Activated CD4-positive, alpha-beta T cell treated with anti-CD3 and anti-CD28 coated beads, Interleukin-2, Interleukin-4, amounts not matched to agents 100 ng/mL and 50 ng/mL, durations not matched to agents 16 hours and 8 hours (primary cell): ENCODE results near the gene NOL4L.

Experiments
- DNase-seq: peaks from one replicate; pipeline ENCODE4 v3.0.0-alpha.2; 2020; ENCODE audit warnings: low spot score

The NOL4L gene

DNA sequence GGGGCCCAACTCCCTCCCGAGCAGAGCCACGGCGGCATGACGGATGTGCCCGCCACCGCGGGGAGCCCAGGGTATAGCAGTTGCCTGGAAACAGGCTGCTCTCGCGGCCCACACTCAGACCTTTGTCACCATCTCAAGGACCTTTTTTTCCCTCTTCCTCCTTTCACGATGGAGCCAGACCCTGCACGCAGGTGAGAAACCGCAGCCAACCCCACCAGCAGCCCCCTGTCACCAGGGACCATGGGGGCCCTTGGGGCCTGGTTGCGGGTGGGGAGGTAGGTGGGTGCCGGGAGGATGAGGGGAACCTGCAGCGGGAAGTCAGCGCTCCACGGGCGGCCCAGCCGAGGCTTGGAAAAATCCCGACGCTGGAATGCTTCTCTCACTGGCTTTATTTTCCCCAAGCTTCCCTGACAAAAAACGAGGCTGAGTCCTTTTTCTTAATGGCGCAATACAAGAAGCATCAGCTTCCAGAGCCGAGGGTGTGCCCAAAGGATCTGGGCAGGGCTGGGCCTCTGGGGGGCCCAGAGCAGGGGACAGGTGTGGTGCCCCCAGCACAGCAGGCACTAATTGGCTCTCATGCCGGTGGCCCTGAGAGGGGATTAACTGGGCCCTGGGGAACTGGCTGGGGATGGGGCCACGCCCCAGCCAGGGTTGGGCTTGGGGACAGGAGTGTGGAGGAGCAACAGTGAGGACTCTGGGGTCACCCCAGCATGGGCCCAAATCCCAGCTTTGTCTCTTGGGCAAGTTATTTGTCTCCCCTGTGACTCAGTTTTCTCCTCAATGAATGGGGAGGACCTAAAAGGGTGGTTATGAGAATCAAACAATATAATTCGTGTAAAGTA is 23.9 kb downstream of the NOL4L start:
- no peak for DNase-seq

DNA sequence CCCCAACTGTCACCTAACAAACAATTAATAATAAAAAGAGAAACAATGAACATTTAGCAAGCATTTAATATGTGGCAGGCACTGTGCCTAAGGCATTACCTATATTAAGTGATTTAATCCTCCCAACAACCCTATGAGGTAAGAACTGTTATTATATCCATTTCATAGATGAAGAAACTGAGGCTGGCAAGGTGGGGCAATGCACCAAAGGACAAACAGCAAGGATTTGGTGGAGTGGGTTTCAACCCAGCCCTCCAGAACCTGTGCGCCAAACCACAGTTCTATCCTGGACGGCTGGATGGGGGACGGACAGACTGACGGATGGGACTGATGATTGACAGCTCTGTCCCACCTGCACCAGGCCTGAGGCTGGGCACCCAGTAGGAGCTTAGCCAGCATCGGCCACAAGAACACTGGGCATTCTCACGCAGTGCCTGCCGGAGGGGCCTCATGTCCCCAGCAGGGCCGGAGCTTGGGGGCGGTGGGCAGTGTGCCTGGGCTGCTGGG is 24.6 kb downstream of the NOL4L start:
- no peak for DNase-seq

DNA sequence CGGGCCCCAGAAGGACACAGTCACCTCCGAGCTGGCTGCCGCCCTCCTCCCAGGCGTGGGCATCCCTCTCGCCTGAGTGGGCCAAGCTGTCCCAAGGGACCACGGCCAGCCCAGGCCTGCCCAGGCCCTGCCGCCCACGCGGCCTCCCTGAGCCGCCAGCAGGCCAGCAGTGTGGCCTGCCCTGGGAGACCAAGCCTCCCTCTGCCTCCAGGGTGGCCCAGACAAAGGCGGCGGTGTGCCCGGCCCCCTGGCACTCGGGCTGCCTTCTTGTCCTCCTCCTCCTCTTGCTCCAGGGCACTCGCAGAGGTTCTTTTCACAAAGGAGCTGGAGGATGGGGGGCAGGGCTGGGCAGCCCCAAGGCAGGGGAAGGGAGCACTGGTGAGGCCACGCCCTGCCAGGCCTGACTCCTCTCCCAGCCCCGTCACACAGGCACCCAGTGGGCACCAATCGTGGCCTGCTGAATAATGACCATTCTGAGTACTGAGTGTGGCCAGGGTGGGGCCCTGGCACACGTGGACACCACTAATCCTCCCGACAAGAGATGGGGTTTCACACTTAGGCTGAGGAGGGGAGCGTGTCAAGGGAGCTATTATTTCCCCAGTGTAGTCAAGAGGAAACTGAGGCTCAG is 25.3 kb downstream of the NOL4L start:
- DNase-seq, result no peak

DNA sequence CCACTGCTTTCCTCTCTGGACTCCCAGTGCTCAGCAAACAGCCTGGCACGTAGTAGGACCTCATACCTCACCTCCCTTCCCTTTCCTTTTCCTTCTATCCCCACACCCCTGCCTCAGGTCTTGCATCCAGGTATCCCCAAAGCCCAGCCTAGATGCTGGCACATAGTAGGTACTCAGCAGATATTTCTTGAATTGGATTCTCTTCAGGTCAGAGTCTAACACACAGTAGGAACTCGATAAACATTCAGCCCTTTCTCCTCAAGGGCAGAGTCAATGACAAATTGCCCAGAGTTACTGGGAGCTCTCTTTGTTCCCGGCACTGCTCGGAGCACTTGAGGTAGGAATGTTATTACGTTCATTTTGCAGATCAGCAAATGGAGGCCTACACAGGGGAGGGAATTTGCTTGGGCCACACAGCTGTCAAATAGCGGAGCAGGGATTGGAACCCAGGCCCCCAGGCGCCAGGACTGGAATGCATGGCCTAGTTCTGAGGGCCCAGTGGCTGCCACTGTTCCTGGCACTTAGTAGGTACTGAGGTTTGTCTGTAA is 25.9 kb downstream of the NOL4L start:
- no peak for DNase-seq

DNA sequence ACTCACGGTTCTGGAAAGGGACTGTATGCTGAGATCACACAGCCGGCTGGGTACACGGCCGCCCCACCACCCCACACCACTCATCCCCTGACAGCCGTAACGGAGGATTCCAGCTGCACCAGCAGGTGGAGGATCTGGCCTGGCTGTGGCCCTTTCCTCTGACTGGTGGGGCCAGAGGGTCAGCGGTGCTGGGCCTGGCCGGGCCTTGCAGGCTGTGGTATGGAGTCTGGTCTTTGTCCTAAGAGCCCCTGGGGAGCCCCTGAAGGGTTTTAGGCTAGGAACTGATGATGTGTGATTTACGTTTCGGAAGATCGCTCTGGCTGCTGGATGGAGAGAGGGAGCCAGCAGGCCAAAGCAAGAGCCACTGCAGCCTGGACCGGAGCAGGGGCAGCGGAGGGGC is 26.6 kb downstream of the NOL4L start:
- no peak for DNase-seq

DNA sequence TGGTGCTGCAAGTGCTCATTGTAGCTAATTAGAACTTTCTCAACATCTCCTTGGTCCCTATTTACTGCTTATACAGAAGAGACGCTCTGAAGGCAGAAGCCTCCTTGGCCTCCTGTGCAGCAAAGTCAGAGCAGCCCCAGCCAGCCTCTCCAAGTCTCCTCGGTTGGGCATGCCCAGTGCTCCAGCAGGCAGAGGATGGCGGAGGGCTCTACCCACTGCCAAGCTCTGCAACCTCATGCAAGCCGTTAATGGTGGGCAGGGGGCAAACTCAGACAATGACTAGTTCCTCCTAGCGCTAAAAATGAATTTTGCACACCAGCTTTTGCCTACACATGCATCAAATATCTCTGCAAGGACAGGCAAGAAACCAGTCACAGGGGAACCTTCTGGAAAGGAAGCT is 27.8 kb downstream of the NOL4L start:
- no peak for DNase-seq

DNA sequence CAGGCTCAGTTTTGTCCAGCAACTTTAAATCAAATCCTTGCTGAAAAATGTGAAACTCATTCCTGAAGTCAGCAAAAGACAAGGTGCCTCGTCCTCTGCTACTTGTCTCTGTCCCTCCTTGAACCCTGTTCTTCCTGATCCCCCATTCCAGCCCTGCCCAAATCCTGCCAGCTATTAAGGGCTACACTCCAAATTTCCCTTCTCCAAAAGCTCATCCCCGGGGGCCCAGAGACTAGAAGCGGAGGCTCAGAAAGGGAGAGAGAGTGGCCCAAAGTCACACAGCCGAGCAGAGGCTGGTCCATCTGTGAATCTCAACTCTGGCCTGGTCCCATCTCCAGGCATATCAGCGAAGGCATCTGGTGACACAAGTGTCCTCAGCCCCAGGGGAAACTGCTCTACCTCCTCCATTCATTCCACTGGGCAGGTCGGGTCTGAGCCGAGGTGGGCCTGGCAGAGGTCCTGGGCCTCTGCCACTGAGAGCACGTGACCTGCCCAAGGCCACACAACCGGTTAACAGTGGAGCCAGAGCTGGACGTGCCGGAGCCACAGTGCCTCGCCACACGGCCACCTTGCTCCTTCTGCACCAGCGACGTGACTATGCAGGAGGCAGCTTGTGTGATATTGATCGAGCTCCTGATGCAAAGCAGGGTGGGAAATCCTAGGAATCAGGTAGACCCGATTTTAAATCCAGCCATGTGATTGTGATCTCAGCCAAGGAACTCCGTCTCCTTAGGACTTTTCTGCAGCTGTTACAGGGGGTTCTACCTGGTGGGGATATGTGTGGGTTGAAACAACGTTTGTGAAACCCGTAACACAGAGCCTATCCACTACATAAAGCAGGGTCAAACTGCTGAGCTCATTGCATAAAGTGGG is 28.6 kb downstream of the NOL4L start:
- no peak for DNase-seq

DNA sequence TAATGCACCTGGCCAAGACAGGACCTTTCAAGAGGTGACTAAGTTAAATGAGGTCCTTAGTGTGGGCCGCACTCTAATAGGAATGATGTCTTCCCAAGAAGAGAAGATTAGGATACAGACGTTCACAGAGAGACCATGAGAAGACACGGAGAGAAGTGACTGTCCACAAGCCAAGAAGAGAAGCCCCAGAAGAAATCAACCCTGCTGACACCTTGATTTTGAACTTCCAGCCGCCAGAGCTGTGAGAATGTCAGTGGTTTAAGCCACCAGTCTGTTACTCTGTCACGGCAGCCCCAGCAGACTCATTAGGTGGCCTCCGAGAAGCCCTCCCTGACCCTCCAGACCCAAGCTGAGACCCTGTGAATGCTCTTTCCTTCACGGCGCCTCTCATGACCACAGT is 29.5 kb downstream of the NOL4L start:
- no peak for DNase-seq

DNA sequence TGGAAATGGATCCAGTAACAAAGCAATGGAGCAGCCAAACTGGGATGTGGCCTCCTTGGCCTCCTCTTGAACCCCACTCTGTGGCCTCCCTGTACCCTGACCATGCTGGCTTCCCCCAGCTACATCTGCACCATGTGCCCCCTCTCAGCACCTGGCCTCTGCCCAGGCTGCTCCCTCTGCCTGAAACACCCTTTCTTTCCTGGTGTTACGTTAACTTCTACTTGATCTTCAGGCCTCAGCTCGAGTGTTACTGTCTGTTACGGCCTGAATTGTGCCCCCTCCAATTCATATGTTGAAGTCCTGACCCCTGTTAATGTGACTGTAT is 30.2 kb downstream of the NOL4L start:
- no peak for DNase-seq

DNA sequence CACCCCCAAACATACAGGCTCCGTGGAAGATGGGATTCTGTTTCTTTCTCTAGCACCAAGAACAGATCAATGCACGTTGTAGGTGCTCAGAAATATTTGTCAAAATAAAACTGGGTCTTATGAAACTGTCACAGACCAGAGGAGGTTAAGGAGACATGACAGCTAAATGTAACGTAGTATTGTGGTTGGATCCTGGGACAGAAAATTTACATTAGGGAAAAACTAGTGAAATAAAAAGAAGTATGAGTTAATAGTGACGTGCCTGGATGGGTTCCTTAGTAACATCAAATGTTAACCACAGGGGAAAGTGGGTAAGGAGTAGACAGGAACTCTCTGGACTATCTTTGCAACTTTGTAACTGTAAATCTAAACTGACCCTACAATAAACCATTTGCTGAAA is 31.5 kb downstream of the NOL4L start:
- DNase-seq, result no peak

DNA sequence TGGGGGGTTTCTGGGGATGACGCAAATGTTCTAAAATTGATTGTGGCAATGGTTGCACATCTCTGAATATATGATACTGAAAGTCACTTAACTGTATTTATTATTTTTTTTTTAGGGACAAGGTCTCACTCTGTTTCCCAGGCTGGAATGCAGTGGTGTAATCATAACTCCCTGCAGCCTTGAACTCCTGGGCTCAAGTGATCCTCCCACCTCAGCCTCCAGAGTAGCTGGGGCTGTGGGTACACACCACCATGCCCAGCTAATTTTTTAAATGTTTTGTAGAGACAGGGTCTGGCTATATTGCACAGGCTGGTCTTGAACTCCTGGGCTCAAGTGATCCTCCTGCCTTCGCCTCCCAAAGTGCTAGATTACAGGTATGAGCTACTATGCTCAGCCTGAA is 33.4 kb downstream of the NOL4L start:
- no peak for DNase-seq

DNA sequence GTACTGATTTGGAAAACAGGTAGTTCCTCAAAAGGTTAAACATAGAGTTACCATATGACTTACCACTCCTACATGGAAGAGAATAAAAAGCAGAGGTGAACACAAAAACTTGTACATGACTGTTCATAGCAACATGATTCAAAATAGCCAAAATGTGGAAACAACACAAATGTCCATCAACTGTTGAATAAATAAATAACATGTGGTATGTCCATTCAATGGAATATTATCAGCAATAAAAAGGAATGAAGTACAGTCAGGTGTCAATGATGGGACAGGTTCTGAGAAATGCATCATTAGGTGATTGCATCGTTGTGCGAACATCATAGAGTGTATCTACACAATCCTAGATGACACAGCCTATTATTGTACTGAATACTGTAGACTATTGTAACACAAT is 35.3 kb downstream of the NOL4L start:
- no peak for DNase-seq

DNA sequence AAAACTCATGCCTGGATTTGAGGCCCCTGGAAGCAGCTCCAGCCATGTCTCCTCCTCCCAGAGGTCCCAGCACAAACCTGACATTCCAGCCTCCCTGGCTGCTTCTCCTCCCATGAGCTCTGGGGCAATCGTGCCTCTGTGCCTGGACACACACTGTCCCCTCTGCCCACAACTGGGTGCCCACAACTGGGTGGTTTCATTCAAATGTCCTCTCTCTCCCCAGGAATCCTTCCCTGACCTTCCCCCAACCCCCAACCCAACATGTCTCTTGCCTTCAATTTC is 37.4 kb downstream of the NOL4L start:
- DNase-seq, result no peak

DNA sequence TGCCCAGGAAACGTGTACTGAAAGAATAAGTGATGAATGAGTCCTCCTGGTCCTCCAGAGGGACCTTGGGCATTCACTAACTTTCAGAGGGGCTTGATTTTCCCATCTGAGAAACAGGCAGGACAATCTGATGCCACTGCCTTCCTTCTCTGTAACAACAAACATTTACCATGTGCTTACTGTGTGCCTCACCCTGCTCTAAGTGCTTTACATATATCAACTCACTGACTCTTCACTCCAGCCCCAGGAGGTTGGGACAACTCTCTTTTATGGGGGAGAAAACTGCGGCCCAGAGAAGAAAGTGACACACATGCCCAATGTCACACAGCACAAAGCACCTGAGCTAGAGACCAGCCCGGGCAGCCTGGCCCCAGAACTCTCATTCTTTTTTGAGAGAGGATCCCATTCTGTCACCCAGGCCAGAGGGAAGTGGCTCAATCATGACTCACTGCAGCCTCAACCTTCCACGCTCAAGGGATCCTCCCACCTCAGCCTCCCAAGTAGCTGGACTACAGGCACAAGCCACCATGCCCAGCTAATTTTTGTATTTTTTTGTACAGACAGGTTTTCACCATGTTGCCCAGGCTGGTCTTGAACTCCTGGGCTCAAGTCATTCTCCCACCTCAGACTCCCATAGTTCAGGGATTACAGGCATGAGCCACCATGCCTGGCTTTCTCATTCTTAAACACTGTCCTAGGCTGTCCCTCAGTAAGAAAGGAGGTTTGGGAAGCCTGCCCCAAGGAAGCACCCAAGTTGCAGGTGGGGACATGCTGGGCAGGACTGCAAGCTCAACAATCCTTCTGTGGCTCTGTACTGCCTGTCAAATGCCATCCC is 38.0 kb downstream of the NOL4L start:
- DNase-seq, result no peak

DNA sequence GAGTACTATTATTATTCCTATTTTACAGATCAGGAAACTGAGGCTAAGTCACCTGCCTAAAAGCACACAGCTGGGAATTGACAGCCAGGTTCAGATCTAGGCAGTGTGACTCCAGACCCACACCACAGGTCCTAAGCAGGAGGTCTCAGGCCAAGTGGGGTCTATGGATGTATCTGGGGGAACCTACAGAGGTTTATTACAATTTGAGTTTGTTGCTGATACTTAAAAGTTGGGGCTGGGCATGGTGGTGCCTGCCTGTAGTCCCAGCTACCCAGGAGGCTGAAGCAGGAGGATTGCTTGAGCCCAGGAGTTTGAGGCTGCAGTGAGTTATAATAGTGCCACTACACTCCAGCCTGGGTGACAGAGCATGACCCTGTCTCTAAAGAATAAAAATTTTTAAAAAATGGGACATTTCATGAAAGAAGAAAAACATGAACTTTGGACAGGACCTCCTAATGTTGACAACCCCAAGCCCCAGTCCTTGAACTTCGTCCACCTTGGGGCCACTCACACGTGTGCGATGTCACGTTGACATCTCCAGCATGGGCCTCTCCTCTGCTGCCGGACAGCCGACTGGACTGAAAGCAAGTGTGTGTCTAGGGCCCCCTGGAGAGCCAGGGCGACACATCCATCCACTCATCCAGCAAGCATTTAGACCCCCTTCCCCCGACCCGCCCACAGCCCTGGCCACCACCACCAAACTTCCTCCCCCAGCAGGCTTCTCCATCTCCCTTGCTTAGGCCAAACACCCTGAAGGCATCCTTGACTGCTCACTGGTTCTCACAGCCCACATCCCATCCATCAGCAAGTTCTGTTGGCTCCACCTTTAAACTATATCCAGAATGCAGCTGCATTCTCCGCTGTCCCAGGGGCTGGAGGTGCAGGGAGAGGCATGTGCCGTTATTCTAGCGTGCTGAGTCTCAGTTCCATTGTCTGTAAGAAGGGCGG is 40.0 kb downstream of the NOL4L start:
- DNase-seq, result no peak

DNA sequence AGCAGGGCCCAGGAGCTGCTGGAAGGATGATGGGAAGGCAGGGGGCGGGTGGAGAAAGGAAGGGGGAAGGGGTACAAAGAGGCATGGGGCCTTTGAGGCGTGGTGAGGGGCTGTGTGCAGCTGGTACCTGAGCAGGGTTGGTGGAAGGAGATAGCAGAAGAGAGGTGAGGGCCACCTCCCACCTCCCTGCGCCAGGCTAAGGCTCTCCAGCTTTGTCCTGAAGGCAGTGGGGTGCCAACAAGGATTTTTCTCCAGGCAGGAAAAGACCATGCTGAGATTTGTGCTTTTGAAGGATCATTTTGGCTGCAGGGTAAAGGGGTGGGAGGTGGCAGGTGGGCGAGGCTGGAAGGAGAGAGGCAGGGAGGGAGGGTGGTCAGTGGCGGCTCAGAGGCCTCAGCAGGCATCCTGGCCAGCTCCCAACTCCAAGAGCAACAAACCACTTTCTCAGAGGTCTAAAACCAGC is 40.8 kb downstream of the NOL4L start:
- no peak for DNase-seq

DNA sequence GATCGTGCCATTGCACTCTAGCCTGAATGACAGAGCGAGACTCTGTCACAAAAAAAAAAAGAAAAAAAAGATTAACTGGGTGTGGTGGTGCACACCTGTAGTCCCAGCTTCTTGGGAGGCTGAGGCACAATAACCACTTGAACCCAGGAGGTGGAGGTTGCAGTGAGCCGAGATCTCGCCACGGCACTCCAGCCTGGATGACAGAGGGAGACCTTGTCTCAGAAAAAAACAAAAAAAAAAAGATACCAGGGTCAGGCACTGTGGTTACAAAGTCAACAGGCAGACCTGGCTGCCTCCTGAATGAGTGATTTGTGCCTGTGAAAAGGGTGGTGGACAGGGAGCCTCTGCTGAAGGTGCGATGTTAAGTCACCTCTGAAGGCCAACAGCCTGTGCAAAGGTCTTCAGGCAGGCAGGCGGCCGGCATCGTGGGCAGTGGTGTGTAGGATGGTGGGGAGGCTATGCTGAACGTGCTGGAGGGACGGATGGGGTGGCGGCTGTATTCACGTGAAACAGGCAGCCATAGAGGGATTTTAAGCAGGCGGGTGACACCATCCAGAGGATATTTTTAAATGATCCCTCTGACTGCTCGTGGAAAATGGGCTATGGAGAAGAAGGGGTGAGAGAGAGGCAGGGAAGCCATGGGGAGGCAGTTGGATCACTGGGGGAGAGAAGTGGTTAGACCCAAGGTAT is 41.4 kb downstream of the NOL4L start:
- DNase-seq, result no peak

DNA sequence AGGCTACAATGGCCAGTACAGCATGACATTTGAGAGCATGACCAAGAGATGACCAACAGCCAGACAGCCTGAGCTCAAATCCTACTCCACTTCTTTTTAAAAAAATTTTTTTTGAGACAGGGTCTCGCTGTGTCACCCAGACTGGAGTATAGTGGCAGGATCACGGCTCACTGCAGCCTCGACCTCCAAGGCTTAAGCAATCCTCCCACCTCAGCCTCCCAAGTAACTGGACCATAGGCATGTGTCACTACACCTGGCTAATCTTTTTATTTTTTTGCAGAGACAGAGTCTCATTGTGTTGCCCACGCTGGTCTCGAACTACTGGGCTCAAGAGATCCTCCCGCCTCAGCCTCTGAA is 42.9 kb downstream of the NOL4L start:
- DNase-seq, result no peak

DNA sequence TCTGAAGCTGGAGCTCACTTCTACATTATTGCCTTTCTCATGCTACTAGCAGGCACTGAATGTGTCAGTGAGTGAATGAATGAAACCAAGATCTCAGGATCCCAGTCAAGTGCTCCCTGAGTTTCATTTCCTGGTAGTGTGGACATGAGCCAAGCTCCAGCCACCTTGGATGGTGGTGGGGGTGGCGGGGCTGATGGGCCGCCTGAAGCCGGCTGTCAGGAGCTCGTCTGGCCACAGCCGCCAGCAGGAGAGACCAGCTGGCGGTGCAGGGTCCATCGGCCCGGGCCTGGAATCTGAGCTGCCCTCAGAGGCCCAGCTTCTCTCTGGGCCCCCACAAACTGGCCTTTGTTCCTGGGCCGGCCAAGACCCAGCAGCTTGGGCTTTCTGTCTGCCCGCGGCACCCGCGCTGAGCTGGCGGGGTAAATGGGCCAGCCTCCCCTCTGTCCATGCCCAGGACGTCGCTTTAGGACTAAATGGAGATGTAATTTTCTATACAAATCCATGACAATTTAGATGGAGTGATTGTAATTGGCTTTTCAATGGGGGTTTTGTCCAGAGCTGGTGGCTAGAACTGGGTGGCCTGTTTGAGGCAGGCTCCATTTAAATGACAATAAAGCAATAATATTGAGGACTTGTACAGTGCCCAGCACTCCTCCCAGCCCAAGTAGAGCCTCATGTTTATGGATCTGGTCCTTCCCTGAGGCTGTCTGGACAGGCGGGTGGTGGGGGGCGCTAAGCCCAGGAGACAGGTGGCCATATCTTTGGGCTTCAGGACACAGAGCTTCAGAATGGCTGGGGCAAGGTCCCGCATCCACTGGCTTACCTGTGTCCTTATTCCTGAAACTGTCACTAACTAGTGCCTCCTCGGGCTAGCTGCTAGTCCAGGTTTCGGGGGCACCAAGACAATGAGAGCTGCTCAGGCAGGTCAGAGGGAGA is 43.5 kb downstream of the NOL4L start:
- no peak for DNase-seq
